ENCODE data around the gene CXCL3.

The CXCL3 gene

DNA sequence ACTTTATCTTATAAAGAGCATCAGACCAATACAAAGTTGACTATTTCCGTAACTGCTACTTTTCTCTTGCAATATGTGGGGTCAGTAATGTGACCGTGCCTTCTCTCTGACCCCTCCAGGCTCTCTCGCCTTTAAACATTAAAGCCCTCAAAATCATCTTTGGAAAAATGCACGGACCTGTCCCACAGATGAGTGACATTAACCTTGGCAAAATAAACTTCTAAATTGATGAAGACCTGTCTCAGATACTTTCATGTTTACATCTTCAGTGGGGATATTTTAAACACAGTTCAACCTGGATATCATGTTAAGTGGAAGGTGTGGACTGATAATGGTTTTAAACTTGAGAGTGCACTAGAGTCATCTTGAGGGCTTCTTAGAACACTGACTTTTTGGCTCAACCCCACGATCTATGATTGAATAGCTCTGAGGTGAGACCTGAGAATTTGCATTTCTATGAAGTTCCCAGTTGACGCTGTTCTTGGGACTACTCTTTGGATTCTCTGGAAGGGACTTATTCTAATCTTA is 26.7 kb upstream of the CXCL3 start:
- H3K4me1 ChIP-seq (ENCODE audit: control insufficient read depth, low read depth, low read length) = no peaks in the 10 kb centered on the region
- H3K9me3 ChIP-seq (ENCODE audit: control insufficient read depth, low read depth, low read length) = peaks cover 5% of the 10 kb centered on the region
- H3K27ac ChIP-seq (ENCODE audit: low read length) = no peak overlapping the region
- H3K36me3 ChIP-seq (ENCODE audit: control insufficient read depth, low read depth, low read length) = no peaks in the 10 kb centered on the region
- H3K9ac ChIP-seq (ENCODE audit: low read length) = no peak overlapping the region
- no peaks in the 10 kb centered on the region for H3K27me3 ChIP-seq (ENCODE audit: control insufficient read depth, insufficient read depth, low read length)
- no peak overlapping the region for H3K4me3 ChIP-seq (ENCODE audit: low read length)

DNA sequence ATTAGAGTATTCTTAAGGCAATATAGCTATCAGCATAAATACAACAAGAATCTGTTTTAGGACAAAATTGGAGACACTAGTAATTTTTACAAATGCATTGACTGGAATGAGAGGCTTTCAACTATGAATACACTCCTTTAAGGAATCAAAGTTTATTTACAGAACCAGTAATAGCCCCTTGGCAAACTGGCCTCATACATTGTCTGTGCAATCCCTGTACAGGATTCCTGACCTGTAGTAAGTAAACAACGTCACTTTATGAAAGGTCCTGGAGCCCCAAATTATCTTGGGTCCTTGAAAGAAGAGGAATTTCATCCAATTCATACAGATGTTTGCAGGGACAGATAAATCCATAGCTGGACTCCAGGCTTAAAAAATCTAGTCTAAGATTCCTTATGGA is 25.4 kb upstream of the CXCL3 start:
- no peaks in the 10 kb centered on the region for H3K36me3 ChIP-seq (ENCODE audit: control insufficient read depth, low read depth, low read length)
- no peaks in the 10 kb centered on the region for H3K4me1 ChIP-seq (ENCODE audit: control insufficient read depth, low read depth, low read length)
- no peak overlapping the region for H3K27ac ChIP-seq (ENCODE audit: low read length)
- H3K27me3 ChIP-seq (ENCODE audit: control insufficient read depth, insufficient read depth, low read length) = no peaks in the 10 kb centered on the region
- H3K4me3 ChIP-seq (ENCODE audit: low read length) = no peak overlapping the region
- H3K9ac ChIP-seq (ENCODE audit: low read length) = no peak overlapping the region
- H3K9me3 ChIP-seq (ENCODE audit: control insufficient read depth, low read depth, low read length) = peaks cover 4% of the 10 kb centered on the region

DNA sequence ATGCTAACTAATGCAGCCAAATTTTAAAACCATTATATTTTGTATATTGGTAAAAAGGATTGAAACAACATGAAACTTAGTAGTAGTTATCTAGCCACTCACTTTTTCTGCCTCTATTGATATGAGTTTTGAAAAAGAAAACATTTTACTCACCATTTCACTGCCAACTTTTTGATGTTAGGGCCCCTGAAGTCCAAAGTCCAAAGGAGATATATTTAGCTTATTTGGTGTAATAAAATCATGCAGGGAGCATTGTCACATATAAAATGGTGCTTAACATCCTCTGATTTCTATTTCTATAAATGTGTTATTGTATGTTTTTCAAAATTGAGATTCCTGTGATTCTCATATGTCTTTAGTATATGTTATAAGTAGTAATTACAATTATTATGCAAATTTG is 24.5 kb upstream of the CXCL3 start:
- Histone ChIP-seq H3K27ac (ENCODE audit: low read length) (no peak overlapping the region), H3K36me3 (ENCODE audit: control insufficient read depth, low read depth, low read length) (no peaks in the 10 kb centered on the region), H3K4me3 (ENCODE audit: low read length) (no peak overlapping the region), H3K27me3 (ENCODE audit: control insufficient read depth, insufficient read depth, low read length) (no peaks in the 10 kb centered on the region), H3K4me1 (ENCODE audit: control insufficient read depth, low read depth, low read length) (no peaks in the 10 kb centered on the region), H3K9ac (ENCODE audit: low read length) (no peak overlapping the region), H3K9me3 (ENCODE audit: control insufficient read depth, low read depth, low read length) (no peaks in the 10 kb centered on the region)

DNA sequence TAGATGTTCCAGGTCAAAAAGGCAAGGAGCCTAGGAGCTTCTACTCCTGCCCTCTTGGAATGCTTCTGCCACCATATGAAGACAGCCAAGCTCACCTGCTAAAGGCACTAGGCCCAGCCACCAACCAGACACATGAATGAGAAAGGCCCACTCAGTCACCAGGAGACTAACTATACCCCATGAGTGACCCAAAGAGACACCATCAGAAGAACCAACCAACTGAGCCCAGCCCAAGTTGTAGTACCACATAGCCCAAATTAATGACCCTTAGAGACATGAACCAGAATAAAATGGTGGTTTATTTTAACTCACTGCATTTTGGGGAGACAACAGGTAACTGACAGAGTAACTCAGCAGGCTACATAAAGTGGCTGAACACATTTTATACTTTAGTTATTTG is 22.9 kb upstream of the CXCL3 start:
- no peak overlapping the region for H3K9ac ChIP-seq (ENCODE audit: low read length)
- H3K4me1 ChIP-seq (ENCODE audit: control insufficient read depth, low read depth, low read length) = peaks cover under 1% of the 10 kb centered on the region
- H3K4me3 ChIP-seq (ENCODE audit: low read length) = no peak overlapping the region
- no peaks in the 10 kb centered on the region for H3K27me3 ChIP-seq (ENCODE audit: control insufficient read depth, insufficient read depth, low read length)
- no peak overlapping the region for H3K27ac ChIP-seq (ENCODE audit: low read length)
- H3K36me3 ChIP-seq (ENCODE audit: control insufficient read depth, low read depth, low read length) = no peaks in the 10 kb centered on the region
- no peaks in the 10 kb centered on the region for H3K9me3 ChIP-seq (ENCODE audit: control insufficient read depth, low read depth, low read length)

DNA sequence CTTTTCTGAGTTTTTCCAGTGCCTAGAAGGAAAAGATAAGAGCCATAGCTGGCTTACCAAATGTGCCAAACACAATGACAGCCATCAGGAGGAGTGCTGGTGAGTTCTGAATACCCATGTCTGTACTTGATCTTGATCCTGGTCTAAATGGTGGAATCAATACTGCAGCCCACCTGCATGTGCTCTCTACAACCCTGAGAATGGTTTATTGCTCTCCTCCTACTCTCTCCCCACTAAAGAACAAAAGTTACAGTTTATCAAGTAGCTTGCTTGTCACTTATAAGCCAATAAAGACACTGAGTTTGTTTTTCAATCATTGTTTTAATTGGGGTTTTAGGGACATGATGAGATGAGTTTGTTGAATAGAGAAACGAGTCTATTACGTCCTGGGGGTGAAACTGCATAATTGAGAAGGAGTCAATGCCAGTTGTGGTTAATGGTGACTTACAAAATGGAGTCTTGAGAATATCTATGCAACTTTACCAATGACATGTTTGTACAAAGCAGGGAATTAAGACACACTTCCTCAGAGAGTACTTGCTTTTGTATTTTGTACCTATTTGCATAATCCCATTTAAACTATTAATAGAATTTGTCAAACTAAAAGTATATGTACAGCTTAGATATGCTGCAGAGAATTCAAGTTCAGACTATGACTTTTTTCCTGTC is 20.8 kb upstream of the CXCL3 start:
- Histone ChIP-seq H3K4me1 (ENCODE audit: control insufficient read depth, low read depth, low read length) (peaks cover 5% of the 10 kb centered on the region), H3K4me3 (ENCODE audit: low read length) (no peak overlapping the region), H3K9me3 (ENCODE audit: control insufficient read depth, low read depth, low read length) (no peaks in the 10 kb centered on the region), H3K36me3 (ENCODE audit: control insufficient read depth, low read depth, low read length) (no peaks in the 10 kb centered on the region), H3K27me3 (ENCODE audit: control insufficient read depth, insufficient read depth, low read length) (no peaks in the 10 kb centered on the region), H3K27ac (ENCODE audit: low read length) (no peak overlapping the region), H3K9ac (ENCODE audit: low read length) (no peak overlapping the region)

DNA sequence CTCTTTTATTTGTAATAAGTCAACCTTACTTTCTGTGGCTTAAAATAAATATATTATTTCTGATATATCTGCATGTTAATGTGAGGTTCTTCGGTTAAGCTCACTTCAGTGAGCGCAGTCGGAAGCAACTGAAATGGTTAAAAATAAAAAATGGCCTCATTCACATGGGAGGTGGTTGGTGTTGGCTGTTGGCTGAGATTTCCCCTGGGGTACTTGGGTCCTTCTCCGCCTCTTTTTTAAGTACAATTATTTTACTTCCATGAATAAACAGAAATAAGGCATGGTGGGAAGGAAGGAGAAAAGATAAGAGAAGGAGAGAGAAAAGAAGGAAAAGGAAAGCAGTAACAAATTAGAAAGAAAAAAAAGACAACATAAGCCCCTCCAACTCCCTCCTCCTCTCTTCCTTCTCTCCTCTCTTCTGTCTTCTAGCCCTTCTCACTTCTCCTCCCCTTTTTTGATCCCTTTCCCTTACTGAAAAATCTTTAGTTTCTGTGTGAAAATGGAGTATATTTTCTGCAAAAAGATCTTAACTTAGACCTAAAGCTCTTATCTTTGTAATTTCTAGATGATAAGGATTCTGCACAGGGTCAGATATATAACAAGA is 19.7 kb upstream of the CXCL3 start:
- H3K36me3 ChIP-seq (ENCODE audit: control insufficient read depth, low read depth, low read length) = no peaks in the 10 kb centered on the region

DNA sequence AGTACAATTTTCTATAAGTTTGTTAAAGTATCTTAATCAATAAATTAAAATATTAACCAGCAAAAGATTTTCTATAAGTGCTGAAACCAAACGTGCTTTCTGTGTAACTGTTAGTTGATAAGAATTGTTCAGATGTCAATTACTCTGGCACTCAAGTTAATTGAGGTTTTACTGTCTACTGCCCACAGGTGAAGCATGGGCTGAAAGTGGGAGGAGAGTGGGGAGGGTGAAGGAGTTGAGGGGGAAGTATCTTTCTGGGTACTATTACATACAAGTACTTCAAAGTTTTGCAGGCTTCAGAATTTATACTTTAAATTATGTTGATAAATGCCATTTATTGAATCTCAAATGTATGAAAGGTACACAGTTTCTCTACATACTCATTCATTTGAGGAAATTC is 19.1 kb upstream of the CXCL3 start:
- Histone ChIP-seq H3K9me3 (ENCODE audit: control insufficient read depth, low read depth, low read length) (no peaks in the 10 kb centered on the region), H3K4me3 (ENCODE audit: low read length) (no peak overlapping the region), H3K9ac (ENCODE audit: low read length) (no peak overlapping the region), H3K4me1 (ENCODE audit: control insufficient read depth, low read depth, low read length) (peaks cover 5% of the 10 kb centered on the region), H3K36me3 (ENCODE audit: control insufficient read depth, low read depth, low read length) (no peaks in the 10 kb centered on the region), H3K27me3 (ENCODE audit: control insufficient read depth, insufficient read depth, low read length) (no peaks in the 10 kb centered on the region), H3K27ac (ENCODE audit: low read length) (no peak overlapping the region)

More for the DNA sequence above, 19.7 kb upstream of the CXCL3 start:
- no peaks in the 10 kb centered on the region for H3K9me3 ChIP-seq (ENCODE audit: control insufficient read depth, low read depth, low read length)
- H3K27me3 ChIP-seq (ENCODE audit: control insufficient read depth, insufficient read depth, low read length) = no peaks in the 10 kb centered on the region
- no peak overlapping the region for H3K27ac ChIP-seq (ENCODE audit: low read length)
- no peak overlapping the region for H3K4me3 ChIP-seq (ENCODE audit: low read length)
- H3K4me1 ChIP-seq (ENCODE audit: control insufficient read depth, low read depth, low read length) = peaks cover 5% of the 10 kb centered on the region
- no peak overlapping the region for H3K9ac ChIP-seq (ENCODE audit: low read length)

DNA sequence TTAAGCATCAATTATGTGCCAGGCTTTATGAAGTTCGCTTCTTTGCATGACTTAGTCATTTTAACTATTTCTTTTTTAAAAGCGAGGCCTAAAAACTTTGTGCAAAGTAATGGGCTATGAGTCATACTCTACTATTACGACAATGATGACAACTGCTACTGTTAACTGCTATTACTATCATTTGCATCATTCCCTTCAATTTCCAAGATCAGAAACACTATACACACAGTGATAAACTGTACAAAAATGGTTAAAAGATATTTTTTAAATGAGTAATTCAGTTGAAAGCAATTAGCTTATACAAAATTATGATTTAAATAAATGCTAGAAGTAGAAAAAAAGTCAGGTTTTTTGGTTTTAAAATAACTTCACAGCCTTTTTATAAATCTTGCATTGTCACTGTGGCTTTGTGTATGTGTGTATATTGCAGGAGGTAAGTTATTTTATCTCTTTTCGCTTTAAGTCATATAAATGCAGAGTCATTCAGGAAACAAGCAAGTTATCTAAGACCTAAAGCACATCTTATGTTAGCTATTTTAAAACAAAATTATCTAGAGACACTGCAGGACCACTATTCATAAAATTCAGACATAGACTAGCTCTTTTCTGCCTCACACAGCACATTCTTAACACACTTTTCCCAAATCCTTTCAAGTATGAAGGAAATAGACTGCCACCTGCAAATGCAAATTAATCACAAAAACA is 18.5 kb upstream of the CXCL3 start:
- Histone ChIP-seq H3K9ac (ENCODE audit: low read length) (no peak overlapping the region), H3K27ac (ENCODE audit: low read length) (no peak overlapping the region), H3K27me3 (ENCODE audit: control insufficient read depth, insufficient read depth, low read length) (no peaks in the 10 kb centered on the region), H3K4me3 (ENCODE audit: low read length) (no peak overlapping the region), H3K36me3 (ENCODE audit: control insufficient read depth, low read depth, low read length) (no peaks in the 10 kb centered on the region), H3K4me1 (ENCODE audit: control insufficient read depth, low read depth, low read length) (peaks cover 5% of the 10 kb centered on the region), H3K9me3 (ENCODE audit: control insufficient read depth, low read depth, low read length) (no peaks in the 10 kb centered on the region)

DNA sequence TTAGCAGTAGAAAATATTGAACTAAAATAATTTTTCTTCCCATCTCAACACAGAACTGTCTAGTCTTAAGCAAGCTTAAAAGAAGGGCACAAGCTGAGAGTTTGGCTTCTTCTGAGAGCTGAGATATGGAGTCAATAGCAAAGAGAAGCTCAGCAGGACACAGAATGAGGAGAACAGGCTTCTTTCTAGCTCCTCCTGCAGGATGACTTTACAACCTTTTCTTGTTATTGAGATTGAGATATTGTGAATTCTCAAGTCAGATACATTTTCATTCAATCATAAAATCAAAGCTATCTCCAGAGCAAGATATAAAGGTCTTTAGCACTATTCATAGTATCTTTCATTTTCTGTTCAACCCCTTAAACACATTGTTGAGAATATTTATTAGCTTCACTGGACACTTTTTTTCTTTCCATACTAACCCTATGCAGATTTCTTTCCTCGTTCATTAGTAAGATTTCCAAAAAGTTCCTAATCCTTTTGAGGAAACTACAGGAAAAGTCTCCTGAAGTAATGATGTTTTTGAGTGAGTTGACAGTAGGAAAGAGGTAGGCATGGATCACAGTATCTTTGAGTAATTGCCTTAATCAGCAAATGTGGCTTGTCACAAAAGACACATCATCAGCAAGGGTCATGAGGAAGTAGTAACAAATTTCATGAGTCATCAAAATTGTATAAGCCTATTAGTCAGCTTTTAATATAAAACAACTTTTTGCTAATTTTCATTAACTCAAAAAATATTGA is 17.8 kb upstream of the CXCL3 start:
- H3K4me3 ChIP-seq (ENCODE audit: low read length) = no peak overlapping the region
- no peaks in the 10 kb centered on the region for H3K9me3 ChIP-seq (ENCODE audit: control insufficient read depth, low read depth, low read length)
- H3K36me3 ChIP-seq (ENCODE audit: control insufficient read depth, low read depth, low read length) = no peaks in the 10 kb centered on the region
- no peak overlapping the region for H3K9ac ChIP-seq (ENCODE audit: low read length)
- peaks cover 5% of the 10 kb centered on the region for H3K4me1 ChIP-seq (ENCODE audit: control insufficient read depth, low read depth, low read length)
- H3K27ac ChIP-seq (ENCODE audit: low read length) = no peak overlapping the region
- H3K27me3 ChIP-seq (ENCODE audit: control insufficient read depth, insufficient read depth, low read length) = no peaks in the 10 kb centered on the region

DNA sequence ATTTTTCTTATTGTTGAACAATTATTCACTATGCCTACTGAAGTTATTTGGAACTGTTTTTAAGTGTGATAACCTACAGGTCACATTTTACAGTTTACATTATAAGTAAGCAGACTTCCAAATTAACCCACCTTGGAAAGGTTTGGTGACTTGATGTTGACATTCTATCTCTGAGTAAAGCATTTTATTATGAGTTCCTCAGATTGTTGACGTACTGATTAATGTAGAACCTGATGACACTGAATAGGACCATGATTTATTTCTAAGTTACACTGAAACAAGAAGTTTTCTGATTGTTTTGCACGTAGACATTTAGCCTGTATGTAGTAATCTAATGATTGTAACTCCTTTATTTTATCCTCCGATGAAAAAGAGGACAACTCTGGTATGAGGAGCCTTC is 17.0 kb upstream of the CXCL3 start:
- no peak overlapping the region for H3K27ac ChIP-seq (ENCODE audit: low read length)
- no peaks in the 10 kb centered on the region for H3K36me3 ChIP-seq (ENCODE audit: control insufficient read depth, low read depth, low read length)
- H3K9me3 ChIP-seq (ENCODE audit: control insufficient read depth, low read depth, low read length) = no peaks in the 10 kb centered on the region
- no peak overlapping the region for H3K4me3 ChIP-seq (ENCODE audit: low read length)
- no peak overlapping the region for H3K9ac ChIP-seq (ENCODE audit: low read length)
- peaks cover 5% of the 10 kb centered on the region for H3K4me1 ChIP-seq (ENCODE audit: control insufficient read depth, low read depth, low read length)
- no peaks in the 10 kb centered on the region for H3K27me3 ChIP-seq (ENCODE audit: control insufficient read depth, insufficient read depth, low read length)

DNA sequence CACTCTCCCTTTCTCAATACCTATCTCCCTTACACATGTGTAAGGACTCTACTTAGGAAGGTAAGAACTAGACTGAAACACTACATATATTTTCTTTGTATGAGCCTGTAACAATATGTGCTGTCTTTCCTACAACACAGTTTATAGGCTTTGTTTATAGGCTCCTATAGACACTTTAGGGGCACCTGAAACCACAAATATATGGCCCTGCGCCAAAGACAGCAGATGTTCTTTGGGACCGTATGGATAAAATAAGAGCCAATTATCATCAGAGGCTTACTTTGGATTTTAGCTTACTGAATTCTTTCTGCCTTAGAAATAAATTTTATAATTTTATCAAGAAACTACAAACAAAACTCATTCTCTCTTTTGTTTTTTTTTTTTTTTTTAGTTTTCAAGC is 16.6 kb upstream of the CXCL3 start:
- Histone ChIP-seq H3K4me3 (ENCODE audit: low read length) (no peak overlapping the region), H3K4me1 (ENCODE audit: control insufficient read depth, low read depth, low read length) (peaks cover 5% of the 10 kb centered on the region), H3K9me3 (ENCODE audit: control insufficient read depth, low read depth, low read length) (no peaks in the 10 kb centered on the region), H3K27me3 (ENCODE audit: control insufficient read depth, insufficient read depth, low read length) (no peaks in the 10 kb centered on the region), H3K27ac (ENCODE audit: low read length) (no peak overlapping the region), H3K36me3 (ENCODE audit: control insufficient read depth, low read depth, low read length) (no peaks in the 10 kb centered on the region), H3K9ac (ENCODE audit: low read length) (no peak overlapping the region)

Data from iPS-18a (cell line).